Activated T-helper 1 cell treated with anti-CD3 and anti-CD28 coated beads, Interleukin-2, amount 50 U/mL, for 16 hours (primary cell): Measurements from ENCODE around the gene TNNI3K.

Source experiments
- DNase-seq, 2 donors: peaks; one replicate each; pipeline ENCODE4 v3.0.0-alpha.2; 2020; ENCODE audit warnings: low read depth in 1 of 2, low spot score in 1 of 2

Gene TNNI3K

GRCh38 chr1:74485622-74486021 lies 250.4 kb downstream of the TNNI3K start:
- DNase-seq: no peak

- no peak for DNase-seq
These were observed 250.8 kb downstream of the TNNI3K start for GRCh38 chr1:74486036-74486435.

DNA sequence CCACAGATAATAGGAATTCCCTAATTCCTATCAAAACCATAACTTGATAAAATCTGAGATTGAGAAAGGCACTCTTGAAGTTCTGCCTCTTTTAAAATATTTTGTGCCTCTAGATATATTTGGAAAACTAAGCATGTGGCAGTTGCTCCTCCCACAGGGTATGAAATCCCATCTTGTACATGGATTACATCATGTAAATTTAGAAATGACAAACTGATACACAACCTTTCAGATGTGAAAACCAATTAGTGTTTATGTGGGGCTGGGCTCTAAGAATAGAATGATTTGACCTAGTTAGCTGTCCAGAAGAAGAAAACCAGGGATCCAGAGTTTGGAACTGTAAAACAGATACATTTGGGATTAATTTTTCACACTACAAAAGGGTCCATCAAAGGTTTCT lies 261.5 kb downstream of the TNNI3K start:
- DNase-seq: no peak

GRCh38 chr1:74498901-74499300 lies 263.7 kb downstream of the TNNI3K start:
- DNase-seq: no peak

- DNase-seq: no peak
These were observed 267.2 kb downstream of the TNNI3K start for GRCh38 chr1:74502432-74502831.

DNA sequence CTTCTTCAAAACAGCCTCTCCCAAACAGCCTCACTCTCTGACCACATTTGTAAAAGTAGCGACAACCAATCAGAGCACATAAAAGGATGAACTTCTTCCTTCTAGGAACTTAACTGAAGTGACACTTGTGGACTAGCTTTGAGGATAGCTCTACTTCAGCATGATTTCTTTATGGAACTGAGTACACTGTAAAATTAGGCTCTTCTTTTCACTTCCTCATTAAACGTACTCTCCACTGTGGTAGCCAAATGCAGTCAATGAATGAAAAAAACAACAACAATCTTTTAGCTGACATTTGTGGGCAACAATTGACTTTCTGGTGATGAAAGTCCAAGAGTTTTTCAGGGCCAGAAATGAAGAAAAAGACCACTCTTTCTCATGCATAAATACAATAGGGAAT lies 267.7 kb downstream of the TNNI3K start:
- DNase-seq: no peak

DNA sequence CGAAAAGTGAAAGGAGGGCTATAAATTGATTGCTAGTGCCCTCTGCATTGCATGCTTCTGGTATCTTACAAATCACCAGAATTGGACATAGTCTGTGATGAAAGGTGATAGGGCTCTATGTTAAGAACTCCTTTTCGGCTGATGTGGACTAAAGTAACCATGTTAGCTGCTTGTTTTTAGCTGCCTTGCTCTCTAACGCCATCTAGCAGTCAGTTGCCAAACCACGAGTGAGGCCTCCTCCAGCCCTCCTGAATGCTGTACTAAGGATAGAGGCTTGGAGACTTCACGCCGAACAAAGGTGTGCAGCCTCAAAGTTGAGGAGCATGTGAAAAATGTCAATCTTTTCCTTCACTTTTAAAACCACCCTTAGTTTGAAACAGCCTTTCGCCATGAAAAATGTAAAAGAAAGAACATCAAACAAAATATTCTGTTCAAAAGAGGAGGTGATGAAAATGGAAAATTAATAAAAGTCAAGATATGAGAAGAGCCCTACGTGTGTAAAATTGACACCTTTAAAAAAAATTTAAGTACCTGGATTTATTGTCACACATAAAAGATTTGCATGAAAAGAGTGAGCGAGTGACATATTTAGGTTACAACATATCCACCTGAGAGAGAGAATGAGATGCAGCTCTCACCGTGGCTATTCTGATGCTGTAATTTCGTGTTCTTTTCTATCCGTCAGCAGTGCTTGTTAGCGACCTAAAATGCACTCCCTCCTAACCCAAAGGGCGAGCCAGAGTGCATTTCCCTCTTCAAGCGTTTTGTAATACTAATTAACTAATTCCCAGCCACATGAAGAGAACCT lies 269.1 kb downstream of the TNNI3K start:
- DNase-seq: no peak

GRCh38 chr1:74504933-74505512 lies 269.8 kb downstream of the TNNI3K start:
- DNase-seq: no peak

DNA sequence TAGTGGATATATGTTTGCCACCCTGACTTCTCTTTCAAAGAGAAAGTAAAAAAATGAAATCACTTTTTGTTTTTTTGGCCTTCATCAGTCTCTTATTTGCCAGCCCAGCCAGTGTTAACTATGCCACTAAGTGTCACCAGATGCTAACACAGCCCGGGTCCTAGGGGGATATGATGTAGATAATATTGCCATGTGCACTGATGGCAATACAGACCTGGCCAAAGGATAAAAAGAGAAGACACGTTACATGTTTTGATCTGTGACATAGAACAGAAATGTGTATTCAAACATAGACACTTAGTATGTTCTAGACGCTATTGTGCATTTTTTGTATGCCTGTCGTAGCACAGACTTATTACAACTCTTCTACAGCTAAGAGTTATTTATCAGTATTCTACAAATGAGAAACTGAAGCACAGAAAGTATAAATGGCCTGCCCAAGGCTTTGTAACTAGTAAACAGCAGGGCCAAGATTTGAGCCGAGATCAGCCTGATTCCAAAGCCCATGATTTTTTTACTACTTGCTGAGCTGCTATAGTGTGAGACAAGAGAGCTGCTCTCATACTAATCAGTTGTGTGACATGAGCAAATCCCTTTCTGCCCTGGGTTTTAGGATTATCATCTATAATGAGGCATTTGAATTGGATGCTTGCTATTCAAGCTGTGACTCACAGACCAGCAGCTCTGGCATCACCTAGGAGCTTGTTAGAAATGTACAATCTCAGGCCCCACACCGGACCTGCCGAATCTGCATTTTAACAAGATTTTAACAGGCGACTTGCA lies 270.9 kb downstream of the TNNI3K start:
- no peak for DNase-seq

GRCh38 chr1:74508449-74508848 lies 273.3 kb downstream of the TNNI3K start:
- no peak for DNase-seq

- DNase-seq: no peak
These were observed 277.2 kb downstream of the TNNI3K start, which contains the start of gene LRRC53 for GRCh38 chr1:74512170-74512915. LRRC53 (minus strand) TSS chr1:74512611; CDS start chr1:74483349, 29,262 bp downstream.

GRCh38 chr1:74513411-74514300 lies 278.5 kb downstream of the TNNI3K start:
- DNase-seq: no peak

DNA sequence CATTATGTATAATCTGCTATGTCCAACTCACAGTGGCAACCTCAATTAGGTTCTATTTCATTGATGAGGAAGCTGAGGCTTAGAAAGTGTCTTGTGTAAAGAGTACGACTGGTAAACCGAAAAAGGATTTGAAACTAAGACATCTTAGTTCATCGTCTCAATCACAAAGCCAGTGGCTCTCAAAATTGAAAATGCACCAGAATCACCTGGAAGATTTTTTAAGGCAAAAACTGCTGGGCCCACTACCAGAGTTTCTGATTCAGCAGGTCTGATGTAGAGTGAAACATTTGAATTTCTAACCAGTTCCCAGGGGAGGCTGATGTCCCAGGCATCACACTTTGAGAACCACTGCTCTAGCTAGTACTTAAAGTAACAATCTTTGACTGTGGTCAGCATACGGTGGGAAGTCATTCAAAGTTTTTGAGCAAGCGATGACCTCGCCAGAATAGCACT lies 282.4 kb downstream of the TNNI3K start:
- DNase-seq: no peak

DNA sequence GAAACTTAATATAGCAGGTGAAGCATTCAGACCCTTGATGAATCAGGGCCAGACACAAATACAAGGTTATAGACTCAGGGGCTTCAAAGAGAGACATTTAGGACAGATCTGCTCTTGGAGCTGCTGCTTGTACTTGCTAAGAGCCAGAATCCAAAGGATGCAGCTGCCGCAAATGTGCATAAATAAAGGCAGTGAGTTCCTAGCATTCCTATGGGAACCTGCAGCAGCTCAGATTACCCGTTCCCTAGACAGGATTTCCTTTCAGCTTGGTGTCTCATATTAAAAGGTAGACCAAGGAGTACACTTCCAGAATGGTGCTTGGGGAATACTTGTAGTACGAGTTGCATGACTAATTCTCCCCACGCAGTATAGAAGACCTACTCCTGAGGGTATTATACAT lies 287.0 kb downstream of the TNNI3K start:
- DNase-seq: no peak

GRCh38 chr1:74523873-74524480 lies 288.8 kb downstream of the TNNI3K start:
- no peak for DNase-seq

- DNase-seq: no peak
These were observed 291.5 kb downstream of the TNNI3K start for GRCh38 chr1:74526708-74527107.

GRCh38 chr1:74528123-74528522 lies 292.9 kb downstream of the TNNI3K start:
- DNase-seq: no peak

DNA sequence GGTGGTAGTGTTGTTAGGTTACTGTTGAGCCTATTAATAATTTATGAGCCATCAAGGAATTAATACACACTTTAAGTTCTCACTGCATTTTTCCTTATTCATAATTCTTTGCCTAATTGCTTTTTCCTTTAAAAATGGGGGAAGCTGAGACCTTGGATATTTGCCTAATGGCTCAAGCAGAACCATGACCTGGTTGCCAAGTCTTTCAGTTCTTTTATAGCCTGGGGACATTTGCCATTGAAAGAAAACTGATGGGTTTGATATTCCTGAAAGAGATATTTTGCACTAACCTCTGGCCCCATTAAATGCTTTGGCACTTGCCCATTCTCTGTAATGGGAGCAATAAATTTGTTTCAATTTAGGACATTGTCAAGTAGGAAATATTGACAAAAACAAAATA lies 295.7 kb downstream of the TNNI3K start:
- no peak for DNase-seq

DNA sequence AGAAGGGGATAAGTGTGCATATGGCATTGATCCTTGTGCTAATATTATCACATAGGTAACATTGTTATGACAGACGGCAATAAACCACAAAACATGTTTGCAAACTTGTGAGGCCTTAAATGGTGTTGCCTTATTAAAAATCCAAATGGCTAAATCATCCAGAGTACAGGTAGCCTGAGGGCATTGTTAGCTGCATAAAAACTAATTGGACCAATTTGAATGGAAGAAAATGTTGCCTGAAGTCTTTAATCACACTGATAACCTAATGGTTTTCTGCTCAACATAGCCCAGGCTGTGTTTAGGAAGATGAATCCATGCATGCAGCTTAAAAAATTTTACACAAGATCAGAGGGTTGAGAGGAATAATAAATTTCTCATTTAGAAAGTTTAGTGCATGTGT lies 296.6 kb downstream of the TNNI3K start:
- DNase-seq: no peak

DNA sequence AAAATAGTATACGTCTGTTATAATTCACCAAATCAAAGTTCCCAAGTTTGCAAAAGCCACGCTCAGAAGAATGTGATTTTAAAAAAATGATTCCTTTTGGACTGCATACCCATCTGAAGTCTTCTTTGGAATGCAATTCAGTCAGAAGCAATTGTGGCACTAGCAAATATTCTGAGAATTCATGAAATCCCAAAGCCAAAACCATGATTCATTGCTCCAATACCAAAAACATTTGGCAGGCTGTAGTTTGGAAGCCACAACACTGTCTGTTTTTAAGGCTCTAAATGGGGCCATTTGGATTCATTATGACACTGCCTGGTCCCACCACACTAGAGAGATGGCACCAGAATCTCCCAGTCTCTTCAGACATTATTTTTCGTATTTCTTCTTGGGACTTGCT lies 299.1 kb downstream of the TNNI3K start:
- no peak for DNase-seq
